Keratinocyte (primary cell): ENCODE data around the gene DNLZ. TPM values are rescaled to one million over a fixed set of nuclear protein-coding genes. Genes with fewer than 3 reads are reported as not detected.

ENCODE experiments used
- DNase-seq: peaks from one replicate; pipeline ENCODE4 v3.0.0-alpha.2; 2011; ENCODE audit warnings: low read depth, missing footprints, low spot score
- FAIRE-seq: peaks from 2 replicates; lab custom pipeline; 2011; peaks lifted over from hg19 to GRCh38; lab: Jason Lieb, UNC
- H2AFZ ChIP-seq: 2 replicates; pipeline ENCODE4 v1.6.0; 2012; ENCODE audit warnings: low read length, control low read depth, inconsistent platforms; ENCODE audit not compliant: control insufficient read depth
- H3K27ac ChIP-seq: 2 replicates; pipeline ENCODE4 v1.5.1; 2011; ENCODE audit warnings: low read length; ENCODE audit not compliant: control insufficient read depth, insufficient read depth
- H3K27me3 ChIP-seq: 3 replicates; pipeline ENCODE4 v1.6.0; 2011; ENCODE audit warnings: low read length; ENCODE audit not compliant: control insufficient read depth, insufficient read depth; ENCODE audit errors: extremely low read depth
- H3K36me3 ChIP-seq, 2 experiments: 2 replicates in 1 of 2; 3 replicates in 1 of 2; pipeline ENCODE4 v1.5.1; 2011; ENCODE audit warnings: low read length in 2 of 2, mild to moderate bottlenecking in 1 of 2; ENCODE audit not compliant: control insufficient read depth in 2 of 2, insufficient read depth in 2 of 2; ENCODE audit errors: extremely low read depth in 1 of 2
- H3K4me1 ChIP-seq: 3 replicates; pipeline ENCODE4 v1.5.1; 2011; ENCODE audit warnings: low read length; ENCODE audit not compliant: control insufficient read depth, insufficient read depth; ENCODE audit errors: extremely low read depth
- H3K4me2 ChIP-seq: 3 replicates; pipeline ENCODE4 v1.6.0; 2011; ENCODE audit warnings: low read depth, low read length; ENCODE audit not compliant: control insufficient read depth, insufficient read depth; ENCODE audit errors: extremely low read depth
- H3K4me3 ChIP-seq, 3 experiments: fragments of 200-600 bp in 1 of 3; sonication (generic) in 1 of 3; 2 replicates in 2 of 3; 3 replicates in 1 of 3; pipeline ENCODE4 v1.5.1; 2011 to 2016; ENCODE audit warnings: low read length in 3 of 3, mild to moderate bottlenecking in 3 of 3, control low read depth in 2 of 3, inconsistent platforms in 1 of 3, low read depth in 1 of 3, mixed read lengths in 1 of 3, mixed run types in 1 of 3, moderate library complexity in 1 of 3; ENCODE audit not compliant: control insufficient read depth in 2 of 3, insufficient read depth in 2 of 3; ENCODE audit errors: extremely low read depth in 1 of 3
- H3K79me2 ChIP-seq: 2 replicates; pipeline ENCODE4 v1.6.0; 2012; ENCODE audit warnings: low read length; ENCODE audit not compliant: control insufficient read depth, insufficient read depth
- H3K9ac ChIP-seq: 3 replicates; pipeline ENCODE4 v1.6.0; 2011; ENCODE audit warnings: low read length; ENCODE audit not compliant: control insufficient read depth, insufficient read depth; ENCODE audit errors: extremely low read depth
- H3K9me1 ChIP-seq: 3 replicates; pipeline ENCODE4 v1.6.0; 2011; ENCODE audit warnings: low read length; ENCODE audit not compliant: control insufficient read depth, insufficient read depth; ENCODE audit errors: extremely low read depth
- H3K9me3 ChIP-seq: 2 replicates; pipeline ENCODE4 v1.5.1; 2012; ENCODE audit warnings: low read depth, low read length; ENCODE audit not compliant: control insufficient read depth
- H4K20me1 ChIP-seq: 3 replicates; pipeline ENCODE4 v1.6.0; 2011; ENCODE audit warnings: low read length; ENCODE audit not compliant: control insufficient read depth, insufficient read depth; ENCODE audit errors: extremely low read depth
- EZH2 ChIP-seq: IDR thresholded peaks from one replicate; pipeline ENCODE4 v1.6.1; 2012; ENCODE audit warnings: inconsistent platforms, mild to moderate bottlenecking, low read length, moderate library complexity
- dilution Hi-C: fragments of 300-500 bp; cut with MboI; formaldehyde crosslinking; loops from one replicate; pipeline ENCODE4 v1.7.0; 2020; ENCODE audit warnings: low sequenced_read_pairs; ENCODE audit not compliant: extremely low pct_ligation_motif_present
- polyA plus RNA-seq, 5 experiments: library from polyadenylated mRNA; depleted of rRNA in 3 of 5; stranded (reverse) in 3 of 5; stranded (forward) in 1 of 5; unstranded in 1 of 5; fragments of >200 nt; gene quantifications; 1 replicate in 1 of 5; 2 replicates in 3 of 5; 3 replicates in 1 of 5; pipeline versions ENCODE4 v1.2.1 to v1.2.3, GENCODE V29; 2011 to 2012; ENCODE audit warnings: missing spikeins in 2 of 5, low read depth in 1 of 5, low replicate concordance in 1 of 5
- TF ChIP-seq, protein P1 (sequence below), 3 experiments: IDR thresholded peaks in 1 of 3; conservative IDR thresholded peaks in 1 of 3; optimal IDR thresholded peaks in 1 of 3; 2 replicates in 2 of 3; 3 replicates in 1 of 3; pipeline versions ENCODE3 to v1.5.1; 2011; ENCODE audit warnings: low read length in 3 of 3, mild to moderate bottlenecking in 3 of 3, moderate library complexity in 2 of 3, control low read depth in 1 of 3, inconsistent platforms in 1 of 3; ENCODE audit not compliant: insufficient read depth in 2 of 3; ENCODE audit errors: extremely low read depth in 1 of 3

DNLZ gene
- polyA plus RNA-seq, 1 donor (not counting 4 experiments of a cell fraction or from before 2014, with no cell fraction given), result 6.7 TPM

DNA sequence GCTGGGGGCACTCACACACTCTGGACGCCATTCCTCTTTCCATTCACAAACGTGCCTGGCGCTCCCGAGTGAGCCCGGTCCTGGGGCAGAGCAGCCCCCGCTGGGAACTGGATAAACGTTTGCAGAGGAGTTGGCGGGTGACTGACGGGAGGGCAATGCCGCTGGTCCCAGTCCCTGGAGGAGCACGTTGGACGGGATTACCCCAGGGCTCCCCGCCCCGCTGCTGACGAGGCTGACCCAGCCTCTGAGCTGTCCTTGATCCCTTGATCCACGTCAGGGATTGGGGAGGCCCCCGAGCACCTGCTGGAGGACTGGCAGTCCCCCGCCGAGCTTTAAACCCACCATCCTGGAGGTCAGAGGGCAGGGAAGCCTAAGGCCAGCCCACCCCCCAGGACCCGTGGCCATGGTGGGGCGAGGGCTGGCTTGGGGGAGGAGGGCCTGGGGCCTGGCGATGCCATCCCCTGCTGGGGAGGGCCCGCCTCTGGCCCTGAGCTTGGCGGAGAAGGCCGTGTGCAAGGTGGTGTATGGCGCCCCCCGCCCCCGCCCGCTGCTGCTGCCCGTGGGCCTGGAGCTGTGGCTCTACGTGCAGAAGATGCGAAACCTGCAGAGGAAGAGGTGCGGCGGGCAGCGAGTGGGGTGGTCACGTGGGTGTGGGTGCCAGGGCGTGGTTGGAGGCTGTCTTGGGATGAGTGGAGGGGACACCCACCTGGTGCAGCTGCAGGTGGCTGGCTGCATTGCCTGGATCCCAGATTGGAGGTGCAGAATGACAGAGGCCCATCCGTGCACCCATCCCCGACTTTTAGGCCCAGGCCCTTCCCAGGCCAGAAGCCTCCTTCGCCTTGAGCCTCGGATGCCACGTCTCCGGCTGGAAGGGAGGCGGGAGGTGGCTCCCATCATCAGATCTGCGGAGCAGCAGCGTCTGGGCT lies 31.7 kb downstream of the DNLZ start:
- Histone ChIP-seq H3K27me3 (no peaks in the 10 kb centered on the region), H3K79me2 (no peaks in the 10 kb centered on the region)
- dilution Hi-C loops, result no loop called here

DNA sequence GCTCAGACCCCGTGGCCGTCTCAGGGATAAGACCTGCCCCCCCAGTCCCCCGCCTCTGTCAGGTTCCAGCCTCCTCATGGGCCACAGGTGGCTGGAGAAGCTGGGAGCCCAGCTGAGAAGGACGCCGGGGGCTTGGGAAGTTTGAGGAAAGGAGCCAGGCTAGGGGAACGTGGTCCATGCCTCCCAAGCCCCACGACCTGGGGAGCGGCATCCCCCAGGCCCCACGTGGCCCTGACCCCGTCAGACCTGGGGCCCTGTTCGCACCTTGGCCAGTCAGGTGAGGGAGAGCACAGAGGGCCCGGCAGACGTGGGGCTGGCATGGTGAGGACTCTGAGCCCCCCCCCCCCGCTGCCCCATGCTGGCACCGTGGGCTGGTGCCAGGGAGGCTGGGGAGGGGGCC lies 32.5 kb downstream of the DNLZ start:
- peaks cover 0 to 3% of the 10 kb centered on the region in 2 experiments for H3K36me3 ChIP-seq
- H4K20me1 ChIP-seq, result no peaks in the 10 kb centered on the region
- no peak for TF ChIP-seq EZH2
- TF ChIP-seq, protein P1, sequence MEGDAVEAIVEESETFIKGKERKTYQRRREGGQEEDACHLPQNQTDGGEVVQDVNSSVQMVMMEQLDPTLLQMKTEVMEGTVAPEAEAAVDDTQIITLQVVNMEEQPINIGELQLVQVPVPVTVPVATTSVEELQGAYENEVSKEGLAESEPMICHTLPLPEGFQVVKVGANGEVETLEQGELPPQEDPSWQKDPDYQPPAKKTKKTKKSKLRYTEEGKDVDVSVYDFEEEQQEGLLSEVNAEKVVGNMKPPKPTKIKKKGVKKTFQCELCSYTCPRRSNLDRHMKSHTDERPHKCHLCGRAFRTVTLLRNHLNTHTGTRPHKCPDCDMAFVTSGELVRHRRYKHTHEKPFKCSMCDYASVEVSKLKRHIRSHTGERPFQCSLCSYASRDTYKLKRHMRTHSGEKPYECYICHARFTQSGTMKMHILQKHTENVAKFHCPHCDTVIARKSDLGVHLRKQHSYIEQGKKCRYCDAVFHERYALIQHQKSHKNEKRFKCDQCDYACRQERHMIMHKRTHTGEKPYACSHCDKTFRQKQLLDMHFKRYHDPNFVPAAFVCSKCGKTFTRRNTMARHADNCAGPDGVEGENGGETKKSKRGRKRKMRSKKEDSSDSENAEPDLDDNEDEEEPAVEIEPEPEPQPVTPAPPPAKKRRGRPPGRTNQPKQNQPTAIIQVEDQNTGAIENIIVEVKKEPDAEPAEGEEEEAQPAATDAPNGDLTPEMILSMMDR (optimal IDR thresholded peaks at IDR 0.05 in 1 of 3, IDR thresholded peaks at IDR 0.05 in 1 of 3, conservative IDR thresholded peaks at IDR 0.05 in 1 of 3; ENCODE audit: extremely low read depth in 1 of 3, insufficient read depth in 2 of 3, low read length in 3 of 3), result no peak
- dilution Hi-C loops, result no loop called here
- H3K9me1 ChIP-seq, result no peaks in the 10 kb centered on the region
- no peaks in the 10 kb centered on the region for H3K9me3 ChIP-seq
- no peaks in the 10 kb centered on the region for H3K79me2 ChIP-seq
- no peak overlapping the region for H3K9ac ChIP-seq
- no peak overlapping the region for H3K4me2 ChIP-seq
- no peak for FAIRE-seq
- no peak overlapping the region for H2AFZ ChIP-seq
- DNase-seq, result no peak
- no peak overlapping the region for H3K27ac ChIP-seq
- no peak overlapping the region for H3K4me3 ChIP-seq
- H3K27me3 ChIP-seq, result no peaks in the 10 kb centered on the region
- peaks cover 10% of the 10 kb centered on the region for H3K4me1 ChIP-seq

More for the DNA sequence above, 31.7 kb downstream of the DNLZ start:
- Histone ChIP-seq H3K9me1 (no peaks in the 10 kb centered on the region), H4K20me1 (no peaks in the 10 kb centered on the region), H2AFZ (no peak overlapping the region), H3K27ac (no peak overlapping the region), H3K36me3 (peaks cover 0 to 3% of the 10 kb centered on the region in 2 experiments), H3K4me2 (no peak overlapping the region), H3K4me3 (no peak overlapping the region), H3K9me3 (no peaks in the 10 kb centered on the region), H3K4me1 (peaks cover 10% of the 10 kb centered on the region), H3K9ac (no peak overlapping the region)
- DNase-seq (no peak), FAIRE-seq (no peak)
- TF ChIP-seq, protein P1 (optimal IDR thresholded peaks at IDR 0.05 in 1 of 3, IDR thresholded peaks at IDR 0.05 in 1 of 3, conservative IDR thresholded peaks at IDR 0.05 in 1 of 3; ENCODE audit: extremely low read depth in 1 of 3, insufficient read depth in 2 of 3, low read length in 3 of 3), result no peak
